Subcutaneous abdominal adipose tissue (tissue), 5 donors: ENCODE measurements around the gene ZRANB3.

Experiments used
- H3K27ac ChIP-seq: one replicate; pipeline ENCODE4 v1.7.0; 2013; ENCODE audit warnings: low read depth, mild to moderate bottlenecking, inconsistent platforms, low read length, moderate library complexity
- H3K27me3 ChIP-seq, 5 donors: one replicate each; pipeline ENCODE4 v1.7.0; 2013; ENCODE audit warnings: low read length in 5 of 5, inconsistent platforms in 1 of 5; ENCODE audit not compliant: control insufficient read depth in 5 of 5, insufficient read depth in 4 of 5
- H3K36me3 ChIP-seq, 5 donors: one replicate each; pipeline ENCODE4 v1.7.0; 2013; ENCODE audit warnings: low read length in 5 of 5; ENCODE audit not compliant: control insufficient read depth in 5 of 5, insufficient read depth in 5 of 5
- H3K4me1 ChIP-seq, 5 donors: one replicate each; pipeline ENCODE4 v1.7.0; 2013; ENCODE audit warnings: low read length in 5 of 5, mild to moderate bottlenecking in 3 of 5, moderate library complexity in 1 of 5; ENCODE audit not compliant: control insufficient read depth in 5 of 5, insufficient read depth in 5 of 5
- H3K4me3 ChIP-seq, 5 donors: one replicate each; pipeline ENCODE4 v1.7.0; 2013; ENCODE audit warnings: low read length in 5 of 5, low read depth in 1 of 5
- H3K9ac ChIP-seq, 5 donors: one replicate each; pipeline ENCODE4 v1.7.0; 2013; ENCODE audit warnings: low read length in 5 of 5, mild to moderate bottlenecking in 4 of 5, moderate library complexity in 3 of 5
- H3K9me3 ChIP-seq, 5 donors: one replicate each; pipeline ENCODE4 v1.7.0; 2013; ENCODE audit warnings: low read length in 5 of 5; ENCODE audit not compliant: control insufficient read depth in 5 of 5
- donor health status: healthy.
- donor health status: healthy.
- donor health status: healthy.
- donor health status: healthy.
- donor health status: healthy.

The ZRANB3 gene

GRCh38 chr2:135103843-135104242 lies 427.2 kb downstream of the ZRANB3 start:
- Histone ChIP-seq H3K27me3 (no peaks in the 10 kb centered on the region), H3K4me1 (no peaks in the 10 kb centered on the region), H3K36me3 (peaks cover 0 to 4% (median 3%) of the 10 kb centered on the region in 5 donors), H3K27ac (no peak overlapping the region), H3K9ac (no peak overlapping the region), H3K4me3 (no peak overlapping the region), H3K9me3 (no peaks in the 10 kb centered on the region)

GRCh38 chr2:135099802-135100483 lies 431.1 kb downstream of the ZRANB3 start:
- no peaks in the 10 kb centered on the region for H3K27me3 ChIP-seq
- H3K4me1 ChIP-seq, result no peaks in the 10 kb centered on the region
- H3K27ac ChIP-seq, result no peak overlapping the region
- no peaks in the 10 kb centered on the region for H3K9me3 ChIP-seq
- H3K9ac ChIP-seq, result peak overlapping the region in 1 of 5 donors; percentile 3
- no peak overlapping the region for H3K4me3 ChIP-seq
- peaks cover under 1 to 15% (median 7%) of the 10 kb centered on the region in 5 donors for H3K36me3 ChIP-seq

- Histone ChIP-seq H3K27me3 (no peaks in the 10 kb centered on the region), H3K27ac (no peak overlapping the region), H3K4me3 (no peak overlapping the region), H3K4me1 (no peaks in the 10 kb centered on the region), H3K9me3 (no peaks in the 10 kb centered on the region), H3K9ac (no peak overlapping the region), H3K36me3 (peaks cover 16 to 31% (median 19%) of the 10 kb centered on the region in 5 donors)
Observed at GRCh38 chr2:135097532-135098231, 433.3 kb downstream of the ZRANB3 start.

- no peak overlapping the region for H3K9ac ChIP-seq
- no peaks in the 10 kb centered on the region for H3K9me3 ChIP-seq
- H3K4me3 ChIP-seq, result no peak overlapping the region
- H3K27ac ChIP-seq, result no peak overlapping the region
- no peaks in the 10 kb centered on the region for H3K27me3 ChIP-seq
- peaks cover 16 to 30% (median 25%) of the 10 kb centered on the region in 5 donors for H3K36me3 ChIP-seq
- H3K4me1 ChIP-seq, result no peaks in the 10 kb centered on the region
Observed at GRCh38 chr2:135096665-135097446, 434.2 kb downstream of the ZRANB3 start.

GRCh38 chr2:135095591-135095990 lies 435.4 kb downstream of the ZRANB3 start:
- peaks cover 16 to 39% (median 25%) of the 10 kb centered on the region in 5 donors for H3K36me3 ChIP-seq
- no peak overlapping the region for H3K9ac ChIP-seq
- H3K27ac ChIP-seq, result no peak overlapping the region
- H3K27me3 ChIP-seq, result no peaks in the 10 kb centered on the region
- no peaks in the 10 kb centered on the region for H3K9me3 ChIP-seq
- no peak overlapping the region for H3K4me3 ChIP-seq
- no peaks in the 10 kb centered on the region for H3K4me1 ChIP-seq

GRCh38 chr2:135094508-135094907 lies 436.5 kb downstream of the ZRANB3 start:
- H3K27me3 ChIP-seq, result no peaks in the 10 kb centered on the region
- H3K27ac ChIP-seq, result no peak overlapping the region
- no peaks in the 10 kb centered on the region for H3K4me1 ChIP-seq
- no peak overlapping the region for H3K4me3 ChIP-seq
- no peaks in the 10 kb centered on the region for H3K9me3 ChIP-seq
- H3K9ac ChIP-seq, result no peak overlapping the region
- H3K36me3 ChIP-seq, result peaks cover 18 to 39% (median 25%) of the 10 kb centered on the region in 5 donors

- Histone ChIP-seq H3K27ac (no peak overlapping the region), H3K27me3 (no peaks in the 10 kb centered on the region), H3K36me3 (peaks cover 18 to 39% (median 25%) of the 10 kb centered on the region in 5 donors), H3K9ac (no peak overlapping the region), H3K9me3 (no peaks in the 10 kb centered on the region), H3K4me3 (no peak overlapping the region), H3K4me1 (no peaks in the 10 kb centered on the region)
Observed at GRCh38 chr2:135093670-135094330, 437.2 kb downstream of the ZRANB3 start.

GRCh38 chr2:135093193-135093592 lies 437.8 kb downstream of the ZRANB3 start:
- peaks cover 18 to 39% (median 25%) of the 10 kb centered on the region in 5 donors for H3K36me3 ChIP-seq

GRCh38 chr2:135091681-135092080 lies 439.3 kb downstream of the ZRANB3 start:
- Histone ChIP-seq H3K9ac (no peak overlapping the region), H3K27me3 (no peaks in the 10 kb centered on the region), H3K4me3 (no peak overlapping the region), H3K4me1 (no peaks in the 10 kb centered on the region), H3K27ac (no peak overlapping the region), H3K9me3 (no peaks in the 10 kb centered on the region), H3K36me3 (peaks cover 15 to 35% (median 25%) of the 10 kb centered on the region in 5 donors)

More at GRCh38 chr2:135093193-135093592, 437.8 kb downstream of the ZRANB3 start:
- H3K4me3 ChIP-seq, result no peak overlapping the region
- no peaks in the 10 kb centered on the region for H3K9me3 ChIP-seq
- no peaks in the 10 kb centered on the region for H3K4me1 ChIP-seq
- H3K27ac ChIP-seq, result no peak overlapping the region
- H3K27me3 ChIP-seq, result no peaks in the 10 kb centered on the region
- no peak overlapping the region for H3K9ac ChIP-seq
